RWPE2 (cell line): ENCODE results near the gene TMEM43.
"Not testable (repeated sequence)": the region's sequence is repeated elsewhere in the genome, so short reads cannot be mapped to it uniquely, and the experiment has no call there.

Source experiments
- ATAC-seq: fragments of 200-7000 bp; cut with Tn5 transposase; 3 replicates; pipeline ENCODE4 v1.9.1; 2021; ENCODE audit warnings: low read depth
- DNase-seq: peaks from one replicate; pipeline ENCODE4 v3.0.0-alpha.2; 2020; ENCODE audit warnings: low spot score
- H3K27ac ChIP-seq: fragments of 450-650 bp; 2 replicates; pipeline ENCODE4 v1.5.1; 2017; ENCODE audit warnings: mild to moderate bottlenecking; ENCODE audit not compliant: poor library complexity, severe bottlenecking
- H3K27me3 ChIP-seq: fragments of 250-450 bp; sonication (Bioruptor Pico); 2 replicates; pipeline ENCODE4 v1.5.1; 2021; ENCODE audit warnings: mild to moderate bottlenecking, moderate library complexity; ENCODE audit not compliant: insufficient read depth, poor library complexity, severe bottlenecking
- H3K36me3 ChIP-seq: fragments of 250-450 bp; sonication (Bioruptor Pico); 2 replicates; pipeline ENCODE4 v1.5.1; 2020; ENCODE audit warnings: low read depth, mild to moderate bottlenecking, moderate library complexity
- H3K4me1 ChIP-seq: fragments of 250-450 bp; sonication (Bioruptor Pico); 2 replicates; pipeline ENCODE4 v1.5.1; 2021; ENCODE audit warnings: mild to moderate bottlenecking, moderate library complexity; ENCODE audit not compliant: insufficient read depth, poor library complexity, severe bottlenecking
- H3K4me3 ChIP-seq: fragments of 250-450 bp; sonication (Bioruptor Pico); 2 replicates; pipeline ENCODE4 v1.5.1; 2021; ENCODE audit warnings: mild to moderate bottlenecking, moderate library complexity; ENCODE audit not compliant: severe bottlenecking
- H3K9me3 ChIP-seq: fragments of 250-450 bp; sonication (Bioruptor Pico); 2 replicates; pipeline ENCODE4 v1.5.1; 2021; ENCODE audit warnings: mild to moderate bottlenecking, moderate library complexity; ENCODE audit not compliant: severe bottlenecking
- CTCF ChIP-seq: fragments of 450-650 bp; IDR thresholded peaks from one replicate; pipeline ENCODE4 v1.5.1; 2017; ENCODE audit warnings: mild to moderate bottlenecking, moderate library complexity; ENCODE audit not compliant: poor library complexity, severe bottlenecking

Gene TMEM43

GRCh38 chr3:14124615-14125192 is at the start of gene TMEM43, which contains the start of gene CHCHD4:
Gene TMEM43 (plus strand): TSS chr3:14125052. CDS start chr3:14125194, 142 bp downstream.
Gene CHCHD4 (minus strand): TSS chr3:14124870. CDS start chr3:14124676, 194 bp downstream.
- no peak for TF ChIP-seq CTCF
- peak within 1 kb of the TSS; percentile 79 for H3K27ac ChIP-seq
- peak; percentile 98 for DNase-seq
- peak; percentile 82 for ATAC-seq
- H3K4me1 ChIP-seq: peaks cover 9% of the 10 kb centered on the region
- no peaks in the 10 kb centered on the region for H3K9me3 ChIP-seq
- H3K4me3 ChIP-seq: peak within 1 kb of the TSS; percentile 82
- H3K36me3 ChIP-seq: peaks cover 47% of the 10 kb centered on the region
- no peaks in the 10 kb centered on the region for H3K27me3 ChIP-seq

- not testable (repeated sequence) for H3K9me3 ChIP-seq, H3K27ac ChIP-seq, H3K4me1 ChIP-seq, H3K27me3 ChIP-seq, H3K4me3 ChIP-seq, H3K36me3 ChIP-seq, ATAC-seq, DNase-seq
Observed at GRCh38 chr3:14075233-14075632, 49.6 kb upstream of the TMEM43 start.

GRCh38 chr3:14077310-14077709 is 47.5 kb upstream of the TMEM43 start:
- no peak for TF ChIP-seq CTCF
- no peak for ATAC-seq
- no peak overlapping the region for H3K4me3 ChIP-seq

GRCh38 chr3:14082108-14082657 is 42.7 kb upstream of the TMEM43 start:
- no peak for DNase-seq
- no peak overlapping the region for H3K27ac ChIP-seq

More at GRCh38 chr3:14077310-14077709, 47.5 kb upstream of the TMEM43 start:
- DNase-seq: no peak
- no peaks in the 10 kb centered on the region for H3K27me3 ChIP-seq
- peaks cover 5% of the 10 kb centered on the region for H3K9me3 ChIP-seq
- H3K4me1 ChIP-seq: no peaks in the 10 kb centered on the region
- no peak overlapping the region for H3K27ac ChIP-seq
- no peaks in the 10 kb centered on the region for H3K36me3 ChIP-seq

GRCh38 chr3:14087461-14087860 is 37.4 kb upstream of the TMEM43 start:
- H3K4me1 ChIP-seq, H3K9me3 ChIP-seq, H3K4me3 ChIP-seq, H3K36me3 ChIP-seq, DNase-seq, ATAC-seq, H3K27ac ChIP-seq, H3K27me3 ChIP-seq: not testable (repeated sequence)

More at GRCh38 chr3:14082108-14082657, 42.7 kb upstream of the TMEM43 start:
- Histone ChIP-seq H3K36me3 (no peaks in the 10 kb centered on the region), H3K4me3 (no peak overlapping the region), H3K9me3 (peaks cover 5% of the 10 kb centered on the region), H3K4me1 (no peaks in the 10 kb centered on the region), H3K27me3 (no peaks in the 10 kb centered on the region)
- ATAC-seq: no peak
- no peak for TF ChIP-seq CTCF

GRCh38 chr3:14091959-14092358 is 32.9 kb upstream of the TMEM43 start:
- not testable (repeated sequence) for ATAC-seq, H3K4me1 ChIP-seq, H3K36me3 ChIP-seq, DNase-seq, H3K4me3 ChIP-seq, H3K27ac ChIP-seq, H3K27me3 ChIP-seq, H3K9me3 ChIP-seq
